IPS-15b (cell line): Measurements from ENCODE around the gene KCNQ2.

Experiments
- H3K27me3 ChIP-seq: one replicate; pipeline ENCODE4 v1.6.1; 2013; ENCODE audit warnings: low read length; ENCODE audit not compliant: control insufficient read depth, insufficient read depth
- H3K36me3 ChIP-seq: one replicate; pipeline ENCODE4 v1.6.1; 2013; ENCODE audit warnings: low read length; ENCODE audit not compliant: control insufficient read depth, insufficient read depth
- H3K4me1 ChIP-seq: one replicate; pipeline ENCODE4 v1.6.1; 2013; ENCODE audit warnings: mild to moderate bottlenecking, low read length; ENCODE audit not compliant: control insufficient read depth, insufficient read depth
- H3K4me3 ChIP-seq: one replicate; pipeline ENCODE4 v1.5.1; 2013; ENCODE audit warnings: low read depth, low read length
- H3K9ac ChIP-seq: one replicate; pipeline ENCODE4 v1.6.1; 2013; ENCODE audit warnings: low read depth, mild to moderate bottlenecking, low read length
- H3K9me3 ChIP-seq: one replicate; pipeline ENCODE4 v1.6.1; 2013; ENCODE audit warnings: mild to moderate bottlenecking, low read length; ENCODE audit not compliant: control insufficient read depth, insufficient read depth

KCNQ2 gene

DNA sequence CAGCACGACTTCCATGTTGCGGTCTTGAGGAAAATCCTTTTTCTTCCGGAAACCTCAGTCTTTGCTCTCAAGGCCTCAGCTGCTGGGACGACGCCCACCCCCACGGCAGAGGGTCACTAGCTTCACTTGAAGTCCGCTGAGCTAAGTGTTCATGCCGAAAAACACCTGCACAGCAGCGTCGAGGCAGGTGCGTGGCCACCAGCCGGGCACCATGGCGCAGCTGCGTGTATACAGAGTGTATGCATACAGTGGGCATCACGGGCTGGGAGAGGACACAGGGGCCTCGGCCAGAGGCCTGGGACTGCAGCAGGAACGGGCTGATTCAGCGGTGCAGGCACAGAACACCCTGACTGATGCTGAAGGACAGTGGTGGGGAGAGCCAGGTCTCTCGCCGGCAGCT, 20.1 kb downstream of the KCNQ2 start:
- H3K4me3 ChIP-seq, result no peak overlapping the region
- H3K4me1 ChIP-seq, result no peaks in the 10 kb centered on the region
- no peaks in the 10 kb centered on the region for H3K9me3 ChIP-seq
- H3K27me3 ChIP-seq, result no peaks in the 10 kb centered on the region
- no peaks in the 10 kb centered on the region for H3K36me3 ChIP-seq
- no peak overlapping the region for H3K9ac ChIP-seq

- Histone ChIP-seq H3K9me3 (no peaks in the 10 kb centered on the region), H3K4me1 (no peaks in the 10 kb centered on the region), H3K36me3 (no peaks in the 10 kb centered on the region), H3K27me3 (no peaks in the 10 kb centered on the region), H3K9ac (no peak overlapping the region), H3K4me3 (no peak overlapping the region)
These were observed 20.6 kb downstream of the KCNQ2 start for GRCh38 chr20:63451821-63452220.

DNA sequence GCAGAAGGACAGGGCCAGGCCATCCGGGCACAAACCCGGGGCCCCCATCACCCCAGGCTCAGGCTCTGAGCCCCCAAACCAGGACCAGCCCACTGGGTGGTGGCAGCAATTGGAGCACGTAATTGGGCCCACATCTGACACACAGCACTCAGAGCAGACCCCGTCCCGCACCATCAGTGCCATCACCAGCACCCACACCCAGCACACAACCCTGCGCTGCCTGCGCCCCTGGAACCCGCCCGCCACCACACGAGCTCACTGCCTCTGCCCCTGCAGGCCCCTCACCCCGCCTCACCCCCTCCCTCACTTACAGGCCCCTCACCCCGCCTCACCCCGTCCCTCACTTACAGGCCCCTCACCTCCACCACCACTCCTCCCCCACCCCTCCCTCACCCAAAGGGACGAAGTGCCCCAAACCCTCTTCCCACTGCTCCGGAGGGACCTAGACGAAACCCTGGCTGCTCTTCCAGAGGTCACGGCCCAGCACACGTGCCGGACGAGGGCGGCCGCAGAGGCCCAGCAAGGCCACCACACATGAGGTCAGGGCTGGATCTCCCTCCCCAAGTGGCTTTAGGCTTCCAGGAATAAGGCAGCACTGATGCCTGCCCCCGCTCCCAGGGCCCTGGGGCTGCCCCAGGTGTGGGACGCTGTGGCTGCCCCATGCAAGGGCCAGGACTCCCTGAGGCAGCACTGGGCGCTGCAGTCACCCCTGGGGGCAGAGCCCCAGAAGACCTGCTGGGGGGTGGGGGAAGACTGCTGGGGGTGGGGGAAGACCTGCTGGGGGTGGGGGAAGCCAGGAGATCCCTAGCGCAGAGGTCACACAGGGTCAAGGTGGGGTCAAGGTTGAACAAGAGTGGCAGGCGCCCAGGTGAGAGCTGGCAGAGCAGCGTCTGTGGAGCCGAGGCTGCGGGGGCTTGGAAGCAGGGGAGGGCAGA, 22.4 kb downstream of the KCNQ2 start:
- no peaks in the 10 kb centered on the region for H3K4me1 ChIP-seq
- H3K9me3 ChIP-seq, result no peaks in the 10 kb centered on the region
- H3K9ac ChIP-seq, result no peak overlapping the region
- H3K27me3 ChIP-seq, result no peaks in the 10 kb centered on the region
- H3K36me3 ChIP-seq, result no peaks in the 10 kb centered on the region
- H3K4me3 ChIP-seq, result no peak overlapping the region

DNA sequence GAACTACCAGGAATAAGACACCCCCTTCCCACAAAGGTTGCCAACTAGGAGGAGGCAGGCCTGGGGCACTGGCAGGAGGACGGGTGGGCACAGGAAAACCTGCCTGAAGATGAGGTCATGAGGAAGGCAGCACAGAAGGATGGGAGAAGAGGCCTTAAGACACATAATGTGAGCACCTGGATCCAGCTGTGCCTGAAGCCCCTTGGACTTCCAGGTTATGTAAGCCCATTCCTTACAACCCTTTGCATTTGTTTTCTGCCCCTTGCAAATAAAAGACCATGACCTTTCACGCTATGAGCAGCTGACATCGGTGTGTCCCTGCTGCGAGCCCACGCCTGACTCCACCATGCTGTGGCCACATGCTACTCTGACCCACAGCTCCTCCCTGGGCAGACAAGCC, 23.4 kb downstream of the KCNQ2 start:
- Histone ChIP-seq H3K27me3 (no peaks in the 10 kb centered on the region), H3K36me3 (peaks cover 3% of the 10 kb centered on the region), H3K9ac (no peak overlapping the region), H3K9me3 (no peaks in the 10 kb centered on the region), H3K4me1 (no peaks in the 10 kb centered on the region), H3K4me3 (no peak overlapping the region)

DNA sequence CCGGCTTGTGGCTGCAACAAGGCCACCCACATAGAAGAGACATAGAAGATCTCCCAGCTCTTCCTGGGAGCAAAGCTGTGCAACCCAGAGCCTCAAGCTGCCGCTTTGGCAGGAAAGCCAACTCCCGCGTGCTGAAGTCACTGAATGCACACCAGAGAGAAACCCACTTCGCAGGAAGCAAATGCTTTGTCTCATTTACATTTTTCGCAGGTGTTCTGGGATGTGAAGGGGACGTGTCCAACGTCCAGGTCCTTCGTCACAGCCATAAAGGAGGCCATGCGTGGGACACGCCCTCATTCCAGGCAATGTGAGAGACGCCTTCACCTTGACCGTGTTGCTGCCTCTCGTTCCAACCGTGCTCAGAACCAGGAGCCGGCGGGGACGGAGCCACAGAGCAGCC, 24.4 kb downstream of the KCNQ2 start:
- Histone ChIP-seq H3K4me3 (no peak overlapping the region), H3K9me3 (no peaks in the 10 kb centered on the region), H3K36me3 (peaks cover 4% of the 10 kb centered on the region), H3K27me3 (no peaks in the 10 kb centered on the region), H3K4me1 (no peaks in the 10 kb centered on the region), H3K9ac (no peak overlapping the region)

GRCh38 chr20:63447320-63447719, 25.1 kb downstream of the KCNQ2 start:
- no peaks in the 10 kb centered on the region for H3K9me3 ChIP-seq
- no peak overlapping the region for H3K9ac ChIP-seq
- H3K36me3 ChIP-seq, result peaks cover 4% of the 10 kb centered on the region
- H3K4me1 ChIP-seq, result no peaks in the 10 kb centered on the region
- H3K4me3 ChIP-seq, result no peak overlapping the region
- no peaks in the 10 kb centered on the region for H3K27me3 ChIP-seq

GRCh38 chr20:63446216-63447024, 26.0 kb downstream of the KCNQ2 start:
- Histone ChIP-seq H3K4me1 (no peaks in the 10 kb centered on the region), H3K4me3 (no peak overlapping the region), H3K9me3 (no peaks in the 10 kb centered on the region), H3K36me3 (peaks cover 4% of the 10 kb centered on the region), H3K27me3 (no peaks in the 10 kb centered on the region), H3K9ac (no peak overlapping the region)

- no peaks in the 10 kb centered on the region for H3K4me1 ChIP-seq
- H3K36me3 ChIP-seq, result peaks cover 4% of the 10 kb centered on the region
- H3K9me3 ChIP-seq, result no peaks in the 10 kb centered on the region
- no peak overlapping the region for H3K4me3 ChIP-seq
- no peak overlapping the region for H3K9ac ChIP-seq
- no peaks in the 10 kb centered on the region for H3K27me3 ChIP-seq
These were observed 27.2 kb downstream of the KCNQ2 start for GRCh38 chr20:63445075-63445734.

GRCh38 chr20:63444548-63444947, 27.9 kb downstream of the KCNQ2 start:
- Histone ChIP-seq H3K4me3 (no peak overlapping the region), H3K4me1 (no peaks in the 10 kb centered on the region), H3K9ac (no peak overlapping the region), H3K27me3 (no peaks in the 10 kb centered on the region), H3K9me3 (no peaks in the 10 kb centered on the region), H3K36me3 (peaks cover 6% of the 10 kb centered on the region)

GRCh38 chr20:63443606-63444395, 28.7 kb downstream of the KCNQ2 start:
- H3K9ac ChIP-seq, result no peak overlapping the region
- H3K27me3 ChIP-seq, result no peaks in the 10 kb centered on the region
- peaks cover 12% of the 10 kb centered on the region for H3K36me3 ChIP-seq
- no peaks in the 10 kb centered on the region for H3K4me1 ChIP-seq
- no peaks in the 10 kb centered on the region for H3K9me3 ChIP-seq
- no peak overlapping the region for H3K4me3 ChIP-seq

DNA sequence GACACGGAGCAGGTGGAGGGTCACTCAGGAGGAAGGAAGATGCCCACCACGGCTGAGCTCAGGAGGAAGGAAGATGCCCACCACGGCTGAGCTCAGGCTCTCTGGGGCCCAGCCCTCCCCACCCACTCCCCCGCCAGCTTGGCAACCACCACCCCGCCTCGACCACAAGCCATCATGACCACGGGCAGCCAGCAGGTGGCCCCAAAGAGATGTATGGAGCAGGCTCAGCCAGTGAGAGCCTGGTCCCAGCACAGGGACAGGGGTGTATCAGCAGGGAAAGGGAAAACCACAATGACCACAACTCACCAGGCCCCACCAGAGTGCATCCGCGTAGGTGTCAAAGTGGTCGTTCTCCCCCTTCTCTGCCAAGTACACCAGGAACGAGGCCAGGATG, 30.4 kb downstream of the KCNQ2 start:
- H3K4me1 ChIP-seq, result no peaks in the 10 kb centered on the region
- no peaks in the 10 kb centered on the region for H3K9me3 ChIP-seq
- H3K4me3 ChIP-seq, result no peak overlapping the region
- H3K27me3 ChIP-seq, result no peaks in the 10 kb centered on the region
- H3K36me3 ChIP-seq, result peaks cover 17% of the 10 kb centered on the region
- H3K9ac ChIP-seq, result no peak overlapping the region
